C4-2B (cell line): ENCODE results near the gene GAS7.

ENCODE experiments used
- ZFX ChIP-seq: fragments of 450-650 bp; IDR thresholded peaks from 2 replicates; pipeline ENCODE4 v1.6.1; 2017
- TF ChIP-seq, protein P1 (sequence below): fragments of 450-650 bp; conservative IDR thresholded peaks from 2 replicates; pipeline ENCODE4 v1.5.1; 2017; ENCODE audit warnings: mild to moderate bottlenecking

- TF ChIP-seq, protein P1, sequence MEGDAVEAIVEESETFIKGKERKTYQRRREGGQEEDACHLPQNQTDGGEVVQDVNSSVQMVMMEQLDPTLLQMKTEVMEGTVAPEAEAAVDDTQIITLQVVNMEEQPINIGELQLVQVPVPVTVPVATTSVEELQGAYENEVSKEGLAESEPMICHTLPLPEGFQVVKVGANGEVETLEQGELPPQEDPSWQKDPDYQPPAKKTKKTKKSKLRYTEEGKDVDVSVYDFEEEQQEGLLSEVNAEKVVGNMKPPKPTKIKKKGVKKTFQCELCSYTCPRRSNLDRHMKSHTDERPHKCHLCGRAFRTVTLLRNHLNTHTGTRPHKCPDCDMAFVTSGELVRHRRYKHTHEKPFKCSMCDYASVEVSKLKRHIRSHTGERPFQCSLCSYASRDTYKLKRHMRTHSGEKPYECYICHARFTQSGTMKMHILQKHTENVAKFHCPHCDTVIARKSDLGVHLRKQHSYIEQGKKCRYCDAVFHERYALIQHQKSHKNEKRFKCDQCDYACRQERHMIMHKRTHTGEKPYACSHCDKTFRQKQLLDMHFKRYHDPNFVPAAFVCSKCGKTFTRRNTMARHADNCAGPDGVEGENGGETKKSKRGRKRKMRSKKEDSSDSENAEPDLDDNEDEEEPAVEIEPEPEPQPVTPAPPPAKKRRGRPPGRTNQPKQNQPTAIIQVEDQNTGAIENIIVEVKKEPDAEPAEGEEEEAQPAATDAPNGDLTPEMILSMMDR = no peak
- TF ChIP-seq ZFX = no peak
Measured at GRCh38 chr17:10187456-10187855, 10.9 kb downstream of the GAS7 start.
